ENCODE data around the gene MACROH2A1. TPM values are rescaled to one million over a fixed set of nuclear protein-coding genes. Genes with fewer than 3 reads are reported as not detected.
"Not testable (repeated sequence)": the region's sequence is repeated elsewhere in the genome, so short reads cannot be mapped to it uniquely, and the experiment has no call there.

The MACROH2A1 gene
- total RNA-seq, 4 donors from 2014 or later: 278 to 355 (median 319) TPM

- no peak for DNase-seq
- Histone ChIP-seq H3K4me3 (no peak overlapping the region), H3K27me3 (no peaks in the 10 kb centered on the region), H3K9me3 (no peaks in the 10 kb centered on the region), H3K36me3 (peaks cover 8 to 95% (median 28%) of the 10 kb centered on the region in 3 donors), H3K4me1 (peaks cover 4 to 38% (median 16%) of the 10 kb centered on the region in 3 donors), H3K27ac (no peak overlapping the region)
- 80 to 100% methylated on average over 1 to 3 of the region's 6 CpGs for WGBS, 2 donors
- TF ChIP-seq POLR2A (IDR thresholded peaks at IDR 0.05) (no peak), CTCF (IDR thresholded peaks at IDR 0.05) (no peak)
- intact Hi-C loops (cut with DNase I): no loop called here
Observed at GRCh38 chr5:135369952-135370351, 29.1 kb downstream of the MACROH2A1 start.

GRCh38 chr5:135367554-135367953 lies 31.5 kb downstream of the MACROH2A1 start:
- Histone ChIP-seq H3K27ac (no peak overlapping the region), H3K36me3 (peaks cover 8 to 91% (median 19%) of the 10 kb centered on the region in 3 donors), H3K9me3 (no peaks in the 10 kb centered on the region), H3K27me3 (no peaks in the 10 kb centered on the region), H3K4me3 (no peak overlapping the region), H3K4me1 (peaks cover 0 to 24% (median 15%) of the 10 kb centered on the region in 3 donors)
- no peak for DNase-seq
- intact Hi-C loops (cut with DNase I): no loop called here
- WGBS, 2 donors: 72 to 87% methylated on average over 3 to 4 of the region's 4 CpGs
- TF ChIP-seq POLR2A (IDR thresholded peaks at IDR 0.05) (no peak), CTCF (IDR thresholded peaks at IDR 0.05) (no peak)

GRCh38 chr5:135367076-135367475 lies 32.0 kb downstream of the MACROH2A1 start:
- H3K9me3 ChIP-seq: no peaks in the 10 kb centered on the region
- no peak for TF ChIP-seq POLR2A (IDR thresholded peaks at IDR 0.05)
- no peak for TF ChIP-seq CTCF (IDR thresholded peaks at IDR 0.05)
- peaks cover 8 to 91% (median 19%) of the 10 kb centered on the region in 3 donors for H3K36me3 ChIP-seq
- intact Hi-C loops (cut with DNase I): no loop called here
- no peaks in the 10 kb centered on the region for H3K27me3 ChIP-seq
- 66 to 70% methylated on average over 2 of the region's 2 CpGs for WGBS, 2 donors
- H3K4me3 ChIP-seq: no peak overlapping the region
- H3K4me1 ChIP-seq: peaks cover 0 to 19% (median 11%) of the 10 kb centered on the region in 3 donors
- H3K27ac ChIP-seq: no peak overlapping the region
- DNase-seq: no peak

GRCh38 chr5:135365281-135365680 lies 33.8 kb downstream of the MACROH2A1 start:
- H3K9me3 ChIP-seq: no peaks in the 10 kb centered on the region
- peak overlapping the region in 2 of 4 donors; percentile 12 to 42 for H3K27ac ChIP-seq
- 71 to 76% methylated on average over 2 of the region's 2 CpGs for WGBS, 2 donors
- intact Hi-C loops (cut with DNase I): no loop called here
- peaks cover 0 to 13% (median 10%) of the 10 kb centered on the region in 3 donors for H3K4me1 ChIP-seq
- H3K27me3 ChIP-seq: no peaks in the 10 kb centered on the region
- H3K36me3 ChIP-seq: peaks cover 10 to 96% (median 19%) of the 10 kb centered on the region in 3 donors
- DNase-seq: no peak
- no peak overlapping the region for H3K4me3 ChIP-seq
- TF ChIP-seq POLR2A (IDR thresholded peaks at IDR 0.05) (no peak), CTCF (IDR thresholded peaks at IDR 0.05) (no peak)

GRCh38 chr5:135364421-135365262 lies 34.4 kb downstream of the MACROH2A1 start:
- DNase-seq: no peak
- no peak overlapping the region for H3K4me3 ChIP-seq
- intact Hi-C loops (cut with DNase I): no loop called here
- H3K27ac ChIP-seq: peak overlapping the region in 1 of 4 donors; percentile 42
- TF ChIP-seq POLR2A (IDR thresholded peaks at IDR 0.05) (no peak), CTCF (IDR thresholded peaks at IDR 0.05) (no peak)
- peaks cover 0 to 13% (median 10%) of the 10 kb centered on the region in 3 donors for H3K4me1 ChIP-seq
- H3K27me3 ChIP-seq: no peaks in the 10 kb centered on the region
- H3K9me3 ChIP-seq: no peaks in the 10 kb centered on the region
- peaks cover 12 to 96% (median 15%) of the 10 kb centered on the region in 3 donors for H3K36me3 ChIP-seq
- WGBS, 2 donors: 44 to 55% methylated on average over 5 of the region's 5 CpGs

- H3K27ac ChIP-seq; H3K27me3 ChIP-seq; H3K4me3 ChIP-seq; H3K9me3 ChIP-seq; intact Hi-C loops (cut with DNase I); DNase-seq: not testable (repeated sequence)
- WGBS, 2 donors: 89 to 96% methylated on average over 3 of the region's 3 CpGs
- H3K4me1 ChIP-seq: peaks cover 0 to 13% (median 10%) of the 10 kb centered on the region in 3 donors
- H3K36me3 ChIP-seq: peaks cover 3 to 95% (median 4%) of the 10 kb centered on the region in 3 donors
Observed at GRCh38 chr5:135363342-135363741, 35.7 kb downstream of the MACROH2A1 start.
